ENCODE results near the gene NCKAP5L. TPM values are rescaled to one million over a fixed set of nuclear protein-coding genes. Genes with fewer than 3 reads are reported as not detected.
A peak's percentile ranks its signal among the peaks of the same experiment; 100 is the strongest.

NCKAP5L gene
- total and polyA plus RNA-seq, 2 donors (not counting 1 experiment from before 2014, with no cell fraction given): 3.9 to 14.2 TPM

GRCh38 chr12:49867570-49868341 lies 39.5 kb upstream of the NCKAP5L start:
- no peaks in the 10 kb centered on the region for H4K20me1 ChIP-seq (ENCODE audit: control insufficient read depth, extremely low read depth, insufficient read depth, low read length)
- no peak overlapping the region for H3K4me2 ChIP-seq (ENCODE audit: extremely low read depth, insufficient read depth, low read length)
- H3K9ac ChIP-seq (ENCODE audit: insufficient read depth, low read length): no peak overlapping the region
- no peaks in the 10 kb centered on the region for H3K9me3 ChIP-seq (ENCODE audit: control insufficient read depth, insufficient read depth, low read depth, low read length)
- TF ChIP-seq CTCF (conservative IDR thresholded peaks at IDR 0.05 in 1 of 2, IDR thresholded peaks at IDR 0.05 in 1 of 2; ENCODE audit: low read depth in 1 of 2, low read length in 2 of 2) (no peak), EZH2 (IDR thresholded peaks at IDR 0.05; ENCODE audit: low read length, missing control alignments) (no peak)
- H3K4me1 ChIP-seq (ENCODE audit: control insufficient read depth, extremely low read depth, insufficient read depth, low read length): peaks cover 18% of the 10 kb centered on the region
- H3K27me3 ChIP-seq (ENCODE audit: control insufficient read depth, insufficient read depth, low read length): peaks cover 26% of the 10 kb centered on the region
- H2AFZ ChIP-seq (ENCODE audit: low read length): no peak overlapping the region
- H3K4me3 ChIP-seq (replicated peaks in 1 of 4; ENCODE audit: control extremely low read depth in 1 of 4, insufficient read depth in 1 of 4, low read depth in 3 of 4, low read length in 4 of 4): no peak overlapping the region
- no peak overlapping the region for H3K27ac ChIP-seq (ENCODE audit: insufficient read depth, low read length)
- H3K36me3 ChIP-seq (ENCODE audit: control insufficient read depth, insufficient read depth, low read length): no peaks in the 10 kb centered on the region
- H3K79me2 ChIP-seq (ENCODE audit: control insufficient read depth, insufficient read depth, low read length): no peaks in the 10 kb centered on the region
- peak in 1 of 2 donors; percentile 34 for DNase-seq (ENCODE audit: low read depth in 2 of 2)

- peak; percentile 41 to 51 for DNase-seq (ENCODE audit: low read depth in 2 of 2)
- H3K79me2 ChIP-seq (ENCODE audit: control insufficient read depth, insufficient read depth, low read length): no peaks in the 10 kb centered on the region
- no peak overlapping the region for H2AFZ ChIP-seq (ENCODE audit: low read length)
- H3K9me3 ChIP-seq (ENCODE audit: control insufficient read depth, insufficient read depth, low read depth, low read length): no peaks in the 10 kb centered on the region
- no peak overlapping the region for H3K27ac ChIP-seq (ENCODE audit: insufficient read depth, low read length)
- H4K20me1 ChIP-seq (ENCODE audit: control insufficient read depth, extremely low read depth, insufficient read depth, low read length): no peaks in the 10 kb centered on the region
- H3K4me3 ChIP-seq (replicated peaks in 1 of 4; ENCODE audit: control extremely low read depth in 1 of 4, insufficient read depth in 1 of 4, low read depth in 3 of 4, low read length in 4 of 4): no peak overlapping the region
- peaks cover 18% of the 10 kb centered on the region for H3K4me1 ChIP-seq (ENCODE audit: control insufficient read depth, extremely low read depth, insufficient read depth, low read length)
- no peak for TF ChIP-seq EZH2 (IDR thresholded peaks at IDR 0.05; ENCODE audit: low read length, missing control alignments)
- TF ChIP-seq CTCF (conservative IDR thresholded peaks at IDR 0.05 in 1 of 2, IDR thresholded peaks at IDR 0.05 in 1 of 2; ENCODE audit: low read depth in 1 of 2, low read length in 2 of 2): peak; percentile 95 to 97
- H3K27me3 ChIP-seq (ENCODE audit: control insufficient read depth, insufficient read depth, low read length): peaks cover 26% of the 10 kb centered on the region
- no peak overlapping the region for H3K4me2 ChIP-seq (ENCODE audit: extremely low read depth, insufficient read depth, low read length)
- no peak overlapping the region for H3K9ac ChIP-seq (ENCODE audit: insufficient read depth, low read length)
- H3K36me3 ChIP-seq (ENCODE audit: control insufficient read depth, insufficient read depth, low read length): no peaks in the 10 kb centered on the region
Observed at GRCh38 chr12:49866859-49867569, 38.8 kb upstream of the NCKAP5L start.

- H3K9me3 ChIP-seq (ENCODE audit: control insufficient read depth, insufficient read depth, low read depth, low read length): no peaks in the 10 kb centered on the region
- no peak overlapping the region for H3K4me3 ChIP-seq (replicated peaks in 1 of 4; ENCODE audit: control extremely low read depth in 1 of 4, insufficient read depth in 1 of 4, low read depth in 3 of 4, low read length in 4 of 4)
- peaks cover 26% of the 10 kb centered on the region for H3K27me3 ChIP-seq (ENCODE audit: control insufficient read depth, insufficient read depth, low read length)
- no peak for DNase-seq (ENCODE audit: low read depth in 2 of 2)
- H3K27ac ChIP-seq (ENCODE audit: insufficient read depth, low read length): no peak overlapping the region
- H2AFZ ChIP-seq (ENCODE audit: low read length): no peak overlapping the region
- H3K36me3 ChIP-seq (ENCODE audit: control insufficient read depth, insufficient read depth, low read length): no peaks in the 10 kb centered on the region
- H4K20me1 ChIP-seq (ENCODE audit: control insufficient read depth, extremely low read depth, insufficient read depth, low read length): no peaks in the 10 kb centered on the region
- H3K4me2 ChIP-seq (ENCODE audit: extremely low read depth, insufficient read depth, low read length): no peak overlapping the region
- H3K9ac ChIP-seq (ENCODE audit: insufficient read depth, low read length): no peak overlapping the region
- H3K4me1 ChIP-seq (ENCODE audit: control insufficient read depth, extremely low read depth, insufficient read depth, low read length): peaks cover 18% of the 10 kb centered on the region
- TF ChIP-seq EZH2 (IDR thresholded peaks at IDR 0.05; ENCODE audit: low read length, missing control alignments) (no peak), CTCF (conservative IDR thresholded peaks at IDR 0.05 in 1 of 2, IDR thresholded peaks at IDR 0.05 in 1 of 2; ENCODE audit: low read depth in 1 of 2, low read length in 2 of 2) (no peak)
- no peaks in the 10 kb centered on the region for H3K79me2 ChIP-seq (ENCODE audit: control insufficient read depth, insufficient read depth, low read length)
Observed at GRCh38 chr12:49865782-49866135, 37.5 kb upstream of the NCKAP5L start.

Measured in fibroblast of lung (primary cell).